Gastrocnemius medialis (tissue), 4 donors: ENCODE data around the gene ROCK1. TPM values are rescaled to one million over a fixed set of nuclear protein-coding genes. Genes with fewer than 3 reads are reported as not detected.

ENCODE experiments used
- ATAC-seq, 2 donors: fragments of 150-250 bp; one replicate each; pipeline ENCODE4 v1.9.1; 2016
- DNase-seq, 2 donors: peaks; one replicate each; pipeline ENCODE4 v3.0.0-alpha.2; 2019
- H3K27ac ChIP-seq, 4 donors: fragments of 200-600 bp; sonication (generic); 1 replicate in 1 of 4; 2 replicates in 3 of 4; pipeline ENCODE4 v1.5.1; 2016 to 2018; ENCODE audit warnings: mild to moderate bottlenecking in 2 of 4, moderate library complexity in 1 of 4
- H3K27me3 ChIP-seq, 3 donors: fragments of 200-600 bp; sonication (generic) in 2 of 3; 1 replicate in 1 of 3; 2 replicates in 2 of 3; pipeline versions ENCODE4 v1.5.1 to v1.6.0; 2016 to 2019; ENCODE audit warnings: mild to moderate bottlenecking in 1 of 3, moderate library complexity in 1 of 3
- H3K36me3 ChIP-seq, 2 donors: fragments of 200-600 bp; sonication (generic) in 1 of 2; one replicate each; pipeline ENCODE4 v1.5.1; 2017 to 2018
- H3K4me1 ChIP-seq, 2 donors: fragments of 200-600 bp; sonication (generic) in 1 of 2; one replicate each; pipeline ENCODE4 v1.5.1; 2016 to 2017; ENCODE audit warnings: mild to moderate bottlenecking in 2 of 2
- H3K4me3 ChIP-seq, 4 donors: fragments of 200-600 bp; sonication (generic) in 3 of 4; 1 replicate in 1 of 4; 2 replicates in 3 of 4; pipeline ENCODE4 v1.5.1; 2016 to 2019; ENCODE audit warnings: mild to moderate bottlenecking in 2 of 4
- H3K9me3 ChIP-seq, 3 donors: fragments of 200-600 bp; sonication (generic) in 2 of 3; 1 replicate in 1 of 3; 2 replicates in 2 of 3; pipeline ENCODE4 v1.5.1; 2016 to 2019
- POLR2A ChIP-seq, 2 donors: fragments of 450-650 bp; IDR thresholded peaks; one replicate each; pipeline ENCODE4 v1.6.1; 2017; ENCODE audit warnings: antibody characterized with exemption in 2 of 2, mild to moderate bottlenecking in 2 of 2, moderate library complexity in 2 of 2
- in situ Hi-C, 4 donors: fragments of 200-750 bp; cut with MboI; loops; one replicate each; pipeline versions ENCODE4 v1.15.0 to v1.8.0; 2017; ENCODE audit warnings: low sequenced_read_pairs in 4 of 4
- intact Hi-C: fragments of 100-400 bp; cut with DNase I; formaldehyde crosslinking; loops from one replicate; pipeline ENCODE4 v1.15.1; 2023; ENCODE audit warnings: low total_unique reads
- total RNA-seq, 4 donors: library from RNA; depleted of rRNA; stranded (reverse); fragments of >200 nt; gene quantifications; one replicate each; pipeline versions ENCODE4 v1.1.0 to v1.2.3, GENCODE V29; 2016
- TF ChIP-seq, protein P1 (sequence below), 5 experiments: fragments of 450-650 bp in 3 of 5; fragments of 200-600 bp in 2 of 5; sonication (generic) in 2 of 5; IDR thresholded peaks in 4 of 5; conservative IDR thresholded peaks in 1 of 5; 1 replicate in 4 of 5; 2 replicates in 1 of 5; pipeline ENCODE4 v1.5.1; 2016 to 2019; ENCODE audit warnings: antibody characterized with exemption in 5 of 5, mild to moderate bottlenecking in 3 of 5, moderate library complexity in 3 of 5

The ROCK1 gene
- total RNA-seq, 4 donors from 2014 or later, result 11.0 to 15.7 (median 12.7) TPM

DNA sequence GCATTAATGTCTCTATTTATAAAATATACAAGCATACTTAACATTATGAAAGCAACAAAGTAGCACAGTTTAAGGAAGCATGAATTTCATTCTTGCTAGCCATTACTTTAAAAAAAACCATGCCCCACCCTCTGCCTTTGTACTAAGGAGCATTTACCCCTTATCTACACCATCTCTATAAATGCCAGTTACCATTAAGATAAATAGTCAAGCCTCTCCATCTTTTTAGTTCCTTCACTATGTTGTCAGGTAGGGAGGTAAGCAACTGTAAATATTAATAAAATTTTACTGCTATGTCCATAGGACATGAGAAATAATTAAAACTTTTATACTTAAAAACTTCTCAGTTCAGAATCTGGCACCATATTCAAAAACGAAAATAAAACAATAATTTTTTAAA is 42.1 kb downstream of the ROCK1 start:
- H3K27ac ChIP-seq, result no peak overlapping the region
- no peak for DNase-seq
- no peak overlapping the region for H3K4me3 ChIP-seq
- no peaks in the 10 kb centered on the region for H3K9me3 ChIP-seq
- intact Hi-C loops (no loop called here), in situ Hi-C loops (loop anchor here in 1 of 4 donors (25.0 kb wide), 1 partner anchor 93 kb away; no protein-coding TSS in a partner anchor)
- H3K27me3 ChIP-seq, result no peaks in the 10 kb centered on the region
- no peaks in the 10 kb centered on the region for H3K36me3 ChIP-seq
- ATAC-seq, result no peak
- peaks cover 15 to 30% of the 10 kb centered on the region in 2 donors for H3K4me1 ChIP-seq
- no peak for TF ChIP-seq POLR2A (IDR thresholded peaks at IDR 0.05)

DNA sequence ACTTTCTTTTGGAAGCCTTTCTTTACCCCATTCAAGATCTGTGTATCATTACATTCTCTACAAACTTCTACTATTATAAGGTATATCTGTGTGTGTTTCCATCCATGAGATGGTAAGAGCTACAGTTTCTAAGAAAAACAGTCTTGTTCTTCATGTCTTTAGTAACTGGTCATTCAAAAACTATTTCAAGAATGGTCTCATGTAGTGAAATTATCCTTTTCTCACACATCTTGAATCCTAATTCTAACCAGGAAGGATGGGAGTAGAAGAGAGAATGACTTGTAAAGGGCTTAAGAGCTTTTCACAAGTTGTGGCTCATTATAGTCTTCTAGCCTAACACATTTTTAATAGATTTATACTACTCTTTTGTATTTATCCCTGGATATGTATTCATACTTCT is 47.3 kb downstream of the ROCK1 start:
- no peak overlapping the region for H3K27ac ChIP-seq
- intact Hi-C loops, result no loop called here
- TF ChIP-seq POLR2A (IDR thresholded peaks at IDR 0.05), result no peak
- TF ChIP-seq, protein P1, sequence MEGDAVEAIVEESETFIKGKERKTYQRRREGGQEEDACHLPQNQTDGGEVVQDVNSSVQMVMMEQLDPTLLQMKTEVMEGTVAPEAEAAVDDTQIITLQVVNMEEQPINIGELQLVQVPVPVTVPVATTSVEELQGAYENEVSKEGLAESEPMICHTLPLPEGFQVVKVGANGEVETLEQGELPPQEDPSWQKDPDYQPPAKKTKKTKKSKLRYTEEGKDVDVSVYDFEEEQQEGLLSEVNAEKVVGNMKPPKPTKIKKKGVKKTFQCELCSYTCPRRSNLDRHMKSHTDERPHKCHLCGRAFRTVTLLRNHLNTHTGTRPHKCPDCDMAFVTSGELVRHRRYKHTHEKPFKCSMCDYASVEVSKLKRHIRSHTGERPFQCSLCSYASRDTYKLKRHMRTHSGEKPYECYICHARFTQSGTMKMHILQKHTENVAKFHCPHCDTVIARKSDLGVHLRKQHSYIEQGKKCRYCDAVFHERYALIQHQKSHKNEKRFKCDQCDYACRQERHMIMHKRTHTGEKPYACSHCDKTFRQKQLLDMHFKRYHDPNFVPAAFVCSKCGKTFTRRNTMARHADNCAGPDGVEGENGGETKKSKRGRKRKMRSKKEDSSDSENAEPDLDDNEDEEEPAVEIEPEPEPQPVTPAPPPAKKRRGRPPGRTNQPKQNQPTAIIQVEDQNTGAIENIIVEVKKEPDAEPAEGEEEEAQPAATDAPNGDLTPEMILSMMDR (IDR thresholded peaks at IDR 0.05 in 4 of 5, conservative IDR thresholded peaks at IDR 0.05 in 1 of 5), result no peak
- H3K4me3 ChIP-seq, result no peak overlapping the region
- no peak for DNase-seq
- no peaks in the 10 kb centered on the region for H3K4me1 ChIP-seq
- no peaks in the 10 kb centered on the region for H3K9me3 ChIP-seq
- H3K27me3 ChIP-seq, result no peaks in the 10 kb centered on the region
- ATAC-seq, result no peak
- H3K36me3 ChIP-seq, result no peaks in the 10 kb centered on the region
- in situ Hi-C loops, result loop anchor here in 1 of 4 donors (25.0 kb wide), 1 partner anchor 98 kb away; no protein-coding TSS in a partner anchor

DNA sequence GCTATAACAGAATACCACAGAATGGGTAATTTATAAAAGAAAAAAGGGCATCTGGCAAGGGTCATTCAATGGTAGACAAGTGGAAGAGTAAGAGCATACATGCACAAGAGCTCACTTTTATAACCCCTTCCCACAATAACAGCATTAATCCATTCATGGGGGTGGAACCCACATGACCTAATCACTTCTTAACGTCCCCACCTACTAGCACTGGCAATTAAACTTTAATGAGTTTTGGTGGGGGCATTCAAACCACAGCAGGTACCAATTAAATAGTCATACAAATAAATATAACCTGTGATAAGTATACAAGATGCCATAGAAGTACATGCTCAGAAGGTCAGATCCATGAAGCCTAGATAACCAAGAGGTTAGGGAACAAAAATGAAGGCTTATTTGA is 48.6 kb downstream of the ROCK1 start:
- no peaks in the 10 kb centered on the region for H3K9me3 ChIP-seq
- H3K36me3 ChIP-seq, result no peaks in the 10 kb centered on the region
- no peak overlapping the region for H3K27ac ChIP-seq
- ATAC-seq, result no peak
- in situ Hi-C loops, result loop anchor here in 1 of 4 donors (25.0 kb wide), 1 partner anchor 99 kb away; no protein-coding TSS in a partner anchor
- H3K4me1 ChIP-seq, result no peaks in the 10 kb centered on the region
- intact Hi-C loops, result no loop called here
- no peaks in the 10 kb centered on the region for H3K27me3 ChIP-seq
- no peak overlapping the region for H3K4me3 ChIP-seq
- DNase-seq, result no peak
- TF ChIP-seq POLR2A (IDR thresholded peaks at IDR 0.05), result no peak
- TF ChIP-seq, protein P1 (IDR thresholded peaks at IDR 0.05 in 4 of 5, conservative IDR thresholded peaks at IDR 0.05 in 1 of 5), result no peak

DNA sequence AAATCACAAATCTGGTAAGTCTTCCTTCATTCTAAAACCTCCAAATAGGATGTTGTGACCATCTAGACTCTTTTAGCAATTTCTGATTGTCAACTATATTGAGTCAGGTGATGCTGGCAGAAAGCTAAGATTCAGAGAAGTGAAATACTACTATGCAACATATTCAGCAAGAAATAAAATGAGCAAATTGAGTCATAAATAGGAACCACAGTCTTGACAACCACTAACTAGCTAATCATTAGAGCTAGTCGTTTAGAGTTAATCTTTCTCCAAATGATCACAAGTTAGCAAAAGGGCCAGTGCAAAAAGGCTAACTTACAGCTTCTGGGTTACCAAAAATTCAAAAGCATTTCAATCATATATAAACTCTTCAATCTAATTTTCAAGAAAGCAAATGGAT is 54.5 kb downstream of the ROCK1 start:
- ATAC-seq, result no peak
- TF ChIP-seq, protein P1 (IDR thresholded peaks at IDR 0.05 in 4 of 5, conservative IDR thresholded peaks at IDR 0.05 in 1 of 5), result no peak
- H3K4me3 ChIP-seq, result no peak overlapping the region
- H3K9me3 ChIP-seq, result no peaks in the 10 kb centered on the region
- H3K4me1 ChIP-seq, result peaks cover 23 to 34% of the 10 kb centered on the region in 2 donors
- no peak for DNase-seq
- H3K27ac ChIP-seq, result no peak overlapping the region
- no peaks in the 10 kb centered on the region for H3K36me3 ChIP-seq
- in situ Hi-C loops (loop anchor here in 1 of 4 donors (25.0 kb wide), 1 partner anchor 105 kb away; no protein-coding TSS in a partner anchor), intact Hi-C loops (no loop called here)
- H3K27me3 ChIP-seq, result no peaks in the 10 kb centered on the region

DNA sequence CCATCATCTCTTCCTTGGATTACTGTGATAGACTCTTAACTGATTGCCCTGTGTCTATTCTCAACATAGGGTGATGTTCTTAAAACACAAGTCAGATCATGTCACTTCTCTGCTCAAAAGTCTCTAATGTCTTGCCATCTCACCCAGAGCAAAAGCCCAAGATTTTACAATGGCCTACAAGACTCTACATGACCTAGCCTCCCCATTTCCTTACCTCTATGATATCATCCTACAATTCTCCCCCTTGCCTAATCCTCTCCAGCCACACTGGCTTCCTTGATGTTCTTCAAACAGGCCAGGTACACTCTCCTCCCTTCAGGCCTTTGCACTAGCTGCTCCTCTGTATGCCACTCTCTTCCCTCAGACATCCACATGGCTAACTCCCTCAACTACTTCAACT is 55.1 kb downstream of the ROCK1 start:
- Histone ChIP-seq H3K4me1 (peaks cover 28 to 38% of the 10 kb centered on the region in 2 donors), H3K4me3 (no peak overlapping the region), H3K27me3 (no peaks in the 10 kb centered on the region), H3K9me3 (no peaks in the 10 kb centered on the region), H3K36me3 (no peaks in the 10 kb centered on the region), H3K27ac (no peak overlapping the region)
- intact Hi-C loops (no loop called here), in situ Hi-C loops (loop anchor here in 1 of 4 donors (25.0 kb wide), 1 partner anchor 106 kb away; no protein-coding TSS in a partner anchor)
- ATAC-seq, result no peak
- TF ChIP-seq, protein P1 (IDR thresholded peaks at IDR 0.05 in 4 of 5, conservative IDR thresholded peaks at IDR 0.05 in 1 of 5), result no peak
- no peak for TF ChIP-seq POLR2A (IDR thresholded peaks at IDR 0.05)
- no peak for DNase-seq
